ENCODE measurements around the gene SPATA22.
"Not testable (repeated sequence)": the region's sequence is repeated elsewhere in the genome, so short reads cannot be mapped to it uniquely, and the experiment has no call there.

GRCh38 chr17:3433215-3433614 lies 38.4 kb downstream of the SPATA22 start:
- not testable (repeated sequence) for TF ChIP-seq CTCF, POLR2A (IDR thresholded peaks at IDR 0.05)

Data from right lobe of liver (tissue), 4 donors.